DND-41 (cell line): ENCODE measurements around the gene TBC1D20.
"Not testable (repeated sequence)": the region's sequence is repeated elsewhere in the genome, so short reads cannot be mapped to it uniquely, and the experiment has no call there.

Experiments used
- EZH2 ChIP-seq: IDR thresholded peaks from 3 replicates; pipeline ENCODE4 v1.6.1; 2012; ENCODE audit warnings: borderline replicate concordance, low read depth, mild to moderate bottlenecking, moderate library complexity, low read length, inconsistent platforms; ENCODE audit not compliant: severe bottlenecking
- TF ChIP-seq, protein P1 (sequence below): IDR thresholded peaks from 2 replicates; pipeline ENCODE4 v1.5.1; 2012; ENCODE audit warnings: borderline replicate concordance, low read length, moderate library complexity, mild to moderate bottlenecking; ENCODE audit not compliant: poor library complexity, severe bottlenecking; ENCODE audit errors: extremely low read depth

- TF ChIP-seq, protein P1, sequence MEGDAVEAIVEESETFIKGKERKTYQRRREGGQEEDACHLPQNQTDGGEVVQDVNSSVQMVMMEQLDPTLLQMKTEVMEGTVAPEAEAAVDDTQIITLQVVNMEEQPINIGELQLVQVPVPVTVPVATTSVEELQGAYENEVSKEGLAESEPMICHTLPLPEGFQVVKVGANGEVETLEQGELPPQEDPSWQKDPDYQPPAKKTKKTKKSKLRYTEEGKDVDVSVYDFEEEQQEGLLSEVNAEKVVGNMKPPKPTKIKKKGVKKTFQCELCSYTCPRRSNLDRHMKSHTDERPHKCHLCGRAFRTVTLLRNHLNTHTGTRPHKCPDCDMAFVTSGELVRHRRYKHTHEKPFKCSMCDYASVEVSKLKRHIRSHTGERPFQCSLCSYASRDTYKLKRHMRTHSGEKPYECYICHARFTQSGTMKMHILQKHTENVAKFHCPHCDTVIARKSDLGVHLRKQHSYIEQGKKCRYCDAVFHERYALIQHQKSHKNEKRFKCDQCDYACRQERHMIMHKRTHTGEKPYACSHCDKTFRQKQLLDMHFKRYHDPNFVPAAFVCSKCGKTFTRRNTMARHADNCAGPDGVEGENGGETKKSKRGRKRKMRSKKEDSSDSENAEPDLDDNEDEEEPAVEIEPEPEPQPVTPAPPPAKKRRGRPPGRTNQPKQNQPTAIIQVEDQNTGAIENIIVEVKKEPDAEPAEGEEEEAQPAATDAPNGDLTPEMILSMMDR: not testable (repeated sequence)
- TF ChIP-seq EZH2: not testable (repeated sequence)
Observed at GRCh38 chr20:452021-452420, 10.3 kb downstream of the TBC1D20 start.
